ENCODE data around the gene CCR5. TPM values are rescaled to one million over a fixed set of nuclear protein-coding genes. Genes with fewer than 3 reads are reported as not detected.

CCR5 gene
- total and polyA plus RNA-seq, 2 of the 8 experiments (the other 6 are each of a cell fraction or from before 2014, with no cell fraction given): not detected

DNA sequence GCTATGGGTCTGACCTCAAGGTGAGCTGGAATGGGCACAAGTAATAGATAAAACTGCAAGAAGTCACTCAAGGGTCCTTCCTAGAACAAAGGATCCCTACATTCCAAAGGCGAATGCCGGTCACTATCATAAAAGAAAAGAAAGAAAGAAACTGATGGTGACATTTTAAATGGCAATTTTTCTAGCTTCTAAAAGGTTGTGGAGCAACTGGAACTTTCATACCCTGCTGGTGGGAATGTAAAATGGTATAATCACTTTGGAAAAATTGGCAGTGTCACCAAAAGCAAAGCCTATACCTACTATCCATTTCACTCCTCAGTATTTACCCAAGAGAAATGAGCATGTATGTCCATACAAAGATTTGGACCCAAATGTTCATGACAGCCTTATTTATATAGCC lies 40.5 kb downstream of the CCR5 start:
- H3K4me1 ChIP-seq (replicated peaks in 1 of 4; ENCODE audit: control insufficient read depth in 3 of 4, insufficient read depth in 4 of 4, low read length in 3 of 4): no peaks in the 10 kb centered on the region
- DNase-seq (ENCODE audit: low read depth in 1 of 2, low spot score in 2 of 2): no peak
- no peak for FAIRE-seq

More for the DNA sequence above, 40.5 kb downstream of the CCR5 start:
- H4K8ac ChIP-seq (ENCODE audit: extremely low read depth, insufficient read depth, low read length): no peak overlapping the region
- H3K27me3 ChIP-seq (replicated peaks in 1 of 4; ENCODE audit: control insufficient read depth in 3 of 4, extremely low read depth in 1 of 4, insufficient read depth in 3 of 4, low read length in 3 of 4): no peaks in the 10 kb centered on the region; a peak in 1 of 7 replicates
- H3K79me1 ChIP-seq (ENCODE audit: low read depth, low read length): no peaks in the 10 kb centered on the region
- WGBS, 2 experiments (ENCODE audit: extremely low coverage in 1 of 2, insufficient coverage in 1 of 2, insufficient read length in 1 of 2, insufficient replicate concordance in 2 of 2, low coverage in 1 of 2, low lambda C conversion rate in 2 of 2, missing lambda C conversion rate in 1 of 2): 80% methylated on average over 2 of the region's 2 CpGs; no CpG with 5 or more reads in 1 of the 2 experiments
- H2BK15ac ChIP-seq (ENCODE audit: low read length): no peak overlapping the region
- H2BK5ac ChIP-seq (ENCODE audit: low read depth, low read length): no peak overlapping the region
- no peak overlapping the region for H2BK12ac ChIP-seq (ENCODE audit: low read depth, low read length)
- TF ChIP-seq ZNF274 (IDR thresholded peaks at IDR 0.05; ENCODE audit: borderline replicate concordance, extremely low read depth, low read length) (no peak), CTBP2 (IDR thresholded peaks at IDR 0.05; ENCODE audit: borderline replicate concordance, insufficient read depth, insufficient read length, low read length) (no peak), RAD21 (IDR thresholded peaks at IDR 0.05 in 1 of 2, conservative IDR thresholded peaks at IDR 0.05 in 1 of 2; ENCODE audit: low read depth in 2 of 2, low read length in 2 of 2) (no peak), YY1 (IDR thresholded peaks at IDR 0.05; ENCODE audit: low read depth, low read length) (no peak), TBP (IDR thresholded peaks at IDR 0.05; ENCODE audit: low read depth, low read length) (no peak), RXRA (IDR thresholded peaks at IDR 0.05; ENCODE audit: insufficient read depth, low read depth, low read length) (no peak), SAP30 (IDR thresholded peaks at IDR 0.05; ENCODE audit: insufficient read depth, insufficient replicate concordance, low read length) (no peak), SP1 (IDR thresholded peaks at IDR 0.05; ENCODE audit: low read depth, low read length) (no peak), SUZ12 (IDR thresholded peaks at IDR 0.05; ENCODE audit: low read length) (no peak), SP2 (IDR thresholded peaks at IDR 0.05; ENCODE audit: low read length) (no peak)
- no peak overlapping the region for H3K18ac ChIP-seq (ENCODE audit: extremely low read depth, low read length)
- H4K20me1 ChIP-seq (replicated peaks in 1 of 2; ENCODE audit: control insufficient read depth in 1 of 2, insufficient read depth in 2 of 2, low read length in 2 of 2): no peaks in the 10 kb centered on the region
- no peak overlapping the region for H3K56ac ChIP-seq (replicated peaks; ENCODE audit: insufficient read length, low read depth, low read length)
- no peaks in the 10 kb centered on the region for H3K9me3 ChIP-seq (ENCODE audit: insufficient read depth in 2 of 2, low read depth in 1 of 2, low read length in 1 of 2)
- no peak overlapping the region for H4K5ac ChIP-seq (ENCODE audit: insufficient read length, low read depth, low read length)
- H4K91ac ChIP-seq (replicated peaks; ENCODE audit: insufficient read length, low read length): no peak overlapping the region
- POLR2A ChIA-PET (ENCODE audit: partially characterized antibody): no interaction called here
- no peaks in the 10 kb centered on the region for H3K79me2 ChIP-seq (ENCODE audit: control insufficient read depth in 1 of 2, insufficient read depth in 2 of 2, low read length in 2 of 2)
- no peak overlapping the region for H3K23ac ChIP-seq (ENCODE audit: insufficient read length)
- H3K4ac ChIP-seq (replicated peaks; ENCODE audit: insufficient read length, low read depth, low read length): no peak overlapping the region
- H2AFZ ChIP-seq (ENCODE audit: low read length): no peak overlapping the region
- no peak overlapping the region for H2BK20ac ChIP-seq (ENCODE audit: low read length)
- no peak overlapping the region for H3K9ac ChIP-seq (replicated peaks in 1 of 4; ENCODE audit: extremely low read depth in 1 of 4, low read depth in 3 of 4, low read length in 3 of 4)
- H3K14ac ChIP-seq (ENCODE audit: insufficient read length): no peak overlapping the region
- no peak overlapping the region for H3K4me2 ChIP-seq (ENCODE audit: insufficient read depth in 1 of 2, low read depth in 2 of 2, low read length in 2 of 2)
- H2AK5ac ChIP-seq (ENCODE audit: low read depth, low read length): no peak overlapping the region
- no peaks in the 10 kb centered on the region for H3K36me3 ChIP-seq (ENCODE audit: control insufficient read depth in 2 of 4, insufficient read depth in 4 of 4, low read length in 3 of 4)
- H3K27ac ChIP-seq (ENCODE audit: low read depth, low read length): no peak overlapping the region
- no peaks in the 10 kb centered on the region for H3K23me2 ChIP-seq (ENCODE audit: low read depth, low read length)
- no peak overlapping the region for H3K4me3 ChIP-seq (ENCODE audit: extremely low read depth in 1 of 4, insufficient read depth in 2 of 4, low read depth in 3 of 4, low read length in 4 of 4)
- CTCF ChIA-PET (ENCODE audit: partially characterized antibody): interaction anchor here (0.7 to 5.3 kb wide), 8 partner anchors 8 to 172 kb away, joined by 3 to 31 read pairs (median 4); no protein-coding TSS in a partner anchor
- H2BK120ac ChIP-seq (replicated peaks; ENCODE audit: low read depth, low read length): no peak overlapping the region
